Right atrium auricular region (tissue), 2 donors: Measurements from ENCODE around the gene FGF23. TPM values are rescaled to one million over a fixed set of nuclear protein-coding genes. Genes with fewer than 3 reads are reported as not detected.

Source experiments
- DNase-seq: peaks from one replicate; pipeline ENCODE4 v3.0.0-alpha.2; 2019; ENCODE audit warnings: low spot score
- H3K27ac ChIP-seq, 2 donors: fragments of 200-600 bp; sonication (generic); 1 replicate in 1 of 2; 2 replicates in 1 of 2; pipeline ENCODE4 v1.5.1; 2016 to 2019
- H3K27me3 ChIP-seq, 2 donors: fragments of 200-600 bp; sonication (generic); one replicate each; pipeline versions ENCODE4 v1.5.1 to v1.6.0; 2017 to 2019
- H3K36me3 ChIP-seq: fragments of 200-600 bp; sonication (generic); one replicate; pipeline ENCODE4 v1.5.1; 2016
- H3K4me1 ChIP-seq, 2 donors: fragments of 200-600 bp; sonication (generic); one replicate each; pipeline versions ENCODE4 v1.5.1 to v1.6.0; 2017 to 2019
- H3K4me3 ChIP-seq, 2 donors: fragments of 200-600 bp; sonication (generic); 1 replicate in 1 of 2; 2 replicates in 1 of 2; pipeline ENCODE4 v1.5.1; 2017 to 2019; ENCODE audit warnings: mild to moderate bottlenecking in 1 of 2, moderate library complexity in 1 of 2
- H3K9me3 ChIP-seq, 2 donors: fragments of 200-600 bp; sonication (generic); one replicate each; pipeline ENCODE4 v1.5.1; 2019
- CTCF ChIP-seq, 2 donors: fragments of 200-600 bp; sonication (generic); IDR thresholded peaks; one replicate each; pipeline ENCODE4 v1.5.1; 2019; ENCODE audit warnings: antibody characterized with exemption in 2 of 2
- total RNA-seq, 2 donors: library from RNA; depleted of rRNA; stranded (reverse); fragments of >200 nt; gene quantifications; one replicate each; pipeline ENCODE4 v1.1.0, GENCODE V29; 2016

The FGF23 gene
- total RNA-seq = under 1 TPM in 1 of 2 donors, not detected in 1; 0.08 TPM

- no peaks in the 10 kb centered on the region for H3K9me3 ChIP-seq
- TF ChIP-seq CTCF (IDR thresholded peaks at IDR 0.05) = no peak
- no peaks in the 10 kb centered on the region for H3K27me3 ChIP-seq
- DNase-seq = no peak
- no peaks in the 10 kb centered on the region for H3K36me3 ChIP-seq
- H3K4me3 ChIP-seq = no peak within 1 kb of the TSS
- no peaks in the 10 kb centered on the region for H3K4me1 ChIP-seq
- H3K27ac ChIP-seq = no peak within 1 kb of the TSS
These were observed at the start of gene FGF23 for GRCh38 chr12:4379405-4379804. Gene FGF23 (minus strand): TSS chr12:4379712. CDS start chr12:4379582, 130 bp downstream.

- Histone ChIP-seq H3K4me1 (no peaks in the 10 kb centered on the region), H3K27me3 (no peaks in the 10 kb centered on the region), H3K4me3 (no peak overlapping the region), H3K27ac (no peak overlapping the region), H3K36me3 (no peaks in the 10 kb centered on the region), H3K9me3 (no peaks in the 10 kb centered on the region)
- TF ChIP-seq CTCF (IDR thresholded peaks at IDR 0.05) = no peak
- DNase-seq = no peak
These were observed 44.9 kb upstream of the FGF23 start for GRCh38 chr12:4424422-4424821.

- no peak for TF ChIP-seq CTCF (IDR thresholded peaks at IDR 0.05)
- Histone ChIP-seq H3K36me3 (no peaks in the 10 kb centered on the region), H3K4me1 (no peaks in the 10 kb centered on the region), H3K27ac (no peak overlapping the region), H3K9me3 (no peaks in the 10 kb centered on the region), H3K4me3 (no peak overlapping the region), H3K27me3 (no peaks in the 10 kb centered on the region)
- DNase-seq = no peak
These were observed 44.1 kb upstream of the FGF23 start for GRCh38 chr12:4423528-4424195.

- no peak for DNase-seq
- H3K4me1 ChIP-seq = no peaks in the 10 kb centered on the region
- no peaks in the 10 kb centered on the region for H3K36me3 ChIP-seq
- no peak overlapping the region for H3K4me3 ChIP-seq
- H3K27ac ChIP-seq = no peak overlapping the region
- H3K9me3 ChIP-seq = no peaks in the 10 kb centered on the region
- no peak for TF ChIP-seq CTCF (IDR thresholded peaks at IDR 0.05)
- H3K27me3 ChIP-seq = no peaks in the 10 kb centered on the region
These were observed 43.5 kb upstream of the FGF23 start for GRCh38 chr12:4422985-4423384.

- DNase-seq = no peak
- Histone ChIP-seq H3K9me3 (no peaks in the 10 kb centered on the region), H3K4me1 (no peaks in the 10 kb centered on the region), H3K27ac (no peak overlapping the region), H3K27me3 (no peaks in the 10 kb centered on the region), H3K36me3 (no peaks in the 10 kb centered on the region), H3K4me3 (no peak overlapping the region)
- TF ChIP-seq CTCF (IDR thresholded peaks at IDR 0.05) = peak; percentile 30 to 73
These were observed 42.1 kb upstream of the FGF23 start for GRCh38 chr12:4421590-4422031.
